GM12878 (cell line): ENCODE results near the gene RGS16. TPM values are rescaled to one million over a fixed set of nuclear protein-coding genes. Genes with fewer than 3 reads are reported as not detected.

Source experiments
- ATAC-seq: fragments of 200-7000 bp; cut with Tn5 transposase; 3 replicates; pipeline ENCODE4 v1.9.1; 2020; ENCODE audit warnings: mild to moderate bottlenecking, moderate library complexity
- BruUV-seq: library from RNA; stranded (reverse); fragments of 400-500 nt; replicated peaks from 2 replicates; lab custom pipeline; 2021; lab: Mats Ljungman, UMichigan
- CTCF ChIA-PET: fragments of 300-600 bp; sonication (Branson Sonifier 250); formaldehyde crosslinking; extraction: SDS; loops from one replicate; lab custom pipeline; 2021; ENCODE audit warnings: inconsistent platforms; lab: Yijun Ruan, JAX
- POLR2A ChIA-PET: fragments of 350-600 bp; formaldehyde crosslinking; extraction: SDS; loops from one replicate; lab custom pipeline; 2021; ENCODE audit warnings: inconsistent platforms; lab: Charles Lee
- RAD21 ChIA-PET: fragments of 300-600 bp; sonication (Branson Sonifier 250); formaldehyde crosslinking; loops from one replicate; lab custom pipeline; 2023; ENCODE audit warnings: antibody characterized with exemption; ENCODE audit not compliant: unreplicated experiment; lab: Charles Lee
- SMC1A ChIA-PET: fragments of 300-600 bp; sonication (Branson Sonifier 250); formaldehyde crosslinking; loops from one replicate; lab custom pipeline; 2023; ENCODE audit not compliant: unreplicated experiment, uncharacterized antibody; lab: Charles Lee
- DNase-seq: peaks from one replicate; pipeline ENCODE4 v3.0.0-alpha.2; 2011; ENCODE audit warnings: low read depth, low spot score
- FAIRE-seq: peaks from 3 replicates; lab custom pipeline; 2011; peaks lifted over from hg19 to GRCh38; lab: Jason Lieb, UNC
- H2AFZ ChIP-seq: 2 replicates; pipeline ENCODE4 v1.6.0; 2011; ENCODE audit warnings: low read depth, low read length, control low read depth; ENCODE audit not compliant: control insufficient read depth
- H3K27ac ChIP-seq: 2 replicates; pipeline ENCODE4 v1.5.1; 2011; ENCODE audit warnings: control low read depth; ENCODE audit not compliant: control insufficient read depth, insufficient read depth
- H3K27me3 ChIP-seq, 2 experiments: replicated peaks in 1 of 2; 2 replicates each; pipeline versions ENCODE4 v1.6.0 to v1.6.1; 2011; ENCODE audit warnings: low read length in 1 of 2; ENCODE audit not compliant: control insufficient read depth in 2 of 2, insufficient read depth in 2 of 2
- H3K36me3 ChIP-seq, 2 experiments: 2 replicates each; pipeline ENCODE4 v1.5.1; 2011; ENCODE audit warnings: low read length in 1 of 2; ENCODE audit not compliant: control insufficient read depth in 2 of 2, insufficient read depth in 2 of 2
- H3K4me1 ChIP-seq: 2 replicates; pipeline ENCODE4 v1.6.1; 2011; ENCODE audit warnings: mild to moderate bottlenecking, low read length, moderate library complexity, mixed read lengths; ENCODE audit not compliant: control insufficient read depth, insufficient read depth
- H3K4me2 ChIP-seq: 2 replicates; pipeline ENCODE4 v1.6.0; 2011; ENCODE audit warnings: control low read depth; ENCODE audit not compliant: control insufficient read depth, insufficient read depth
- H3K4me3 ChIP-seq: fragments of 200-600 bp; sonication (generic); 2 replicates; pipeline ENCODE4 v1.5.1; 2016
- H3K79me2 ChIP-seq: 2 replicates; pipeline ENCODE4 v1.6.0; 2011; ENCODE audit warnings: low read length; ENCODE audit not compliant: control insufficient read depth, insufficient read depth
- H3K9ac ChIP-seq: 2 replicates; pipeline ENCODE4 v1.8.0; 2011; ENCODE audit warnings: low read length, control low read depth, mixed read lengths; ENCODE audit not compliant: control insufficient read depth, insufficient read depth
- H3K9me3 ChIP-seq: replicated peaks from 3 replicates; pipeline ENCODE4 v1.5.1; 2011; ENCODE audit warnings: mild to moderate bottlenecking, low read length; ENCODE audit not compliant: control insufficient read depth, insufficient read depth
- H4K20me1 ChIP-seq: 2 replicates; pipeline ENCODE4 v1.6.0; 2011; ENCODE audit not compliant: control insufficient read depth, insufficient read depth
- CBX3 ChIP-seq: fragments of 200-600 bp; sonication (generic); IDR thresholded peaks from 2 replicates; pipeline ENCODE4 v1.6.1; 2016; ENCODE audit warnings: low read depth, borderline replicate concordance
- ELK1 ChIP-seq: IDR thresholded peaks from 2 replicates; pipeline ENCODE4 v1.6.1; 2012; ENCODE audit warnings: low read depth, low read length, improper control_type of control experiment
- EZH2 ChIP-seq: IDR thresholded peaks from 2 replicates; pipeline ENCODE4 v1.6.1; 2012; ENCODE audit warnings: low read depth, mild to moderate bottlenecking, control low read depth, inconsistent platforms, low read length, borderline replicate concordance; ENCODE audit not compliant: control insufficient read depth
- IKZF1 ChIP-seq: fragments of 450-650 bp; conservative IDR thresholded peaks from 2 replicates; pipeline ENCODE4 v1.6.1; 2017; ENCODE audit warnings: antibody characterized with exemption, mild to moderate bottlenecking
- MTA2 ChIP-seq: fragments of 450-650 bp; IDR thresholded peaks from 2 replicates; pipeline ENCODE4 v1.6.1; 2016; ENCODE audit warnings: low read depth, mild to moderate bottlenecking, moderate library complexity
- MYB ChIP-seq: fragments of 150-350 bp; IDR thresholded peaks from 2 replicates; pipeline ENCODE4 v1.6.1; 2014; ENCODE audit warnings: mild to moderate bottlenecking, low read depth, low read length, borderline replicate concordance
- NR2F1 ChIP-seq: fragments of 450-650 bp; conservative IDR thresholded peaks from 2 replicates; pipeline ENCODE4 v1.6.1; 2017; ENCODE audit warnings: mild to moderate bottlenecking
- RCOR1 ChIP-seq: conservative IDR thresholded peaks from 2 replicates; pipeline ENCODE4 v1.6.1; 2012; ENCODE audit warnings: low read depth, low read length, improper control_type of control experiment
- RELB ChIP-seq: fragments of 450-650 bp; IDR thresholded peaks from 2 replicates; pipeline ENCODE4 v1.6.1; 2017; ENCODE audit warnings: low read depth, mild to moderate bottlenecking, moderate library complexity
- SP1 ChIP-seq: IDR thresholded peaks from one replicate; pipeline ENCODE4 v1.6.1; 2011; ENCODE audit warnings: low read depth, low read length
- SREBF1 ChIP-seq: IDR thresholded peaks from 2 replicates; pipeline ENCODE4 v1.6.1; 2012; ENCODE audit warnings: mild to moderate bottlenecking, low read length
- SREBF2 ChIP-seq: IDR thresholded peaks from 2 replicates; pipeline ENCODE4 v1.6.1; 2012; ENCODE audit warnings: mild to moderate bottlenecking, low read length
- ZNF687 ChIP-seq: fragments of 450-650 bp; IDR thresholded peaks from 2 replicates; pipeline ENCODE4 v1.6.1; 2017; ENCODE audit warnings: mild to moderate bottlenecking, moderate library complexity
- in situ Hi-C: fragments of 300-500 bp; cut with MboI; formaldehyde crosslinking; loops from 9 replicates; pipeline ENCODE4 v1.14.3; 2018; ENCODE audit warnings: mixed read lengths
- intact Hi-C: fragments of 100-400 bp; cut with micrococcal nuclease; formaldehyde crosslinking; loops from one replicate; pipeline ENCODE4 v1.14.2; 2022; ENCODE audit not compliant: unreplicated experiment
- polyA plus RNA-seq, 11 experiments: library from polyadenylated mRNA; depleted of rRNA in 4 of 11; unstranded in 6 of 11; stranded (reverse) in 5 of 11; fragments of >200 nt; fragmentation: Nextera tagmentation in 4 of 11; fragmentation: Illumina TruSeq in 1 of 11; extraction: Ambion mirVana in 4 of 11; extraction: Trizol in 1 of 11; gene quantifications; 1 replicate in 1 of 11; 2 replicates in 10 of 11; pipeline versions ENCODE4 v1.2.1 to v1.2.3, GENCODE V29; 2011 to 2016; ENCODE audit warnings: inconsistent platforms in 2 of 11, missing spikeins in 2 of 11, low read depth in 1 of 11
- total RNA-seq, 4 experiments: library from RNA; depleted of rRNA in 3 of 4; stranded (reverse); fragments of >200 nt in 3 of 4; fragmentation: Illumina TruSeq in 1 of 4; extraction: Trizol in 1 of 4; gene quantifications; 2 replicates each; pipeline versions ENCODE4 v1.2.1 to v1.2.3, GENCODE V29; 2013 to 2021
- TF ChIP-seq, protein P1 (sequence below): fragments of 450-650 bp; formaldehyde crosslinking; IDR thresholded peaks from 2 replicates; pipeline ENCODE4 v1.4.0; 2022; ENCODE audit warnings: mild to moderate bottlenecking, moderate library complexity

The RGS16 gene
- total and polyA plus RNA-seq, 10 of the 15 experiments (the other 5 are each of a cell fraction or from before 2014, with no cell fraction given) = 16.4 to 58.2 (median 44.6) TPM

DNA sequence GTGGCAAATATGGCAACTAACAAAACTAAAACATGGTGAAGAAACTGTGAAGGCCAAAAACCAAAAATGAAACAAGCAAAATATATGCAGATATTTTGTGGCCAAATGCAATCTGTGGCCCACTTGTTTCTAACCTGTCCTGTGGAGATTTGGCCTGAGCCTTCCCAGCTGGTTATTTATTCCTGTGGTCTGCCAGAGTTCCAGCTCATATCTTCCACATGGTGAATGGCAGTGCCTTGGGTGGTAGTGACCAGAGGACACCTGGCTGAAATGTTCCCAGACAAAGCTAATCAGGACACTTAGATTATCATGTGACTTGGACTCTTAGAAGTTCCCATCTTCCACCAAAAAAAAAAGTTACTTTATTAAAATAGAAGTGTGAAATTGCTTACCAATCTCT, 54.8 kb downstream of the RGS16 start:
- ChIA-PET CTCF (interaction anchor here (0.9 kb wide), 1 partner anchor 51 kb away, joined by 3 read pairs; no protein-coding TSS in a partner anchor), RAD21 (no interaction called here), SMC1A (no interaction called here), POLR2A (no interaction called here)
- H3K27me3 ChIP-seq = no peaks in the 10 kb centered on the region
- DNase-seq (no peak), ATAC-seq (no peak), FAIRE-seq (no peak)
- H3K4me3 ChIP-seq = no peak overlapping the region
- no peaks in the 10 kb centered on the region; the same call in 2 of the 3 replicates for H3K9me3 ChIP-seq
- no peak overlapping the region for H3K27ac ChIP-seq
- H3K9ac ChIP-seq = no peak overlapping the region
- H4K20me1 ChIP-seq = no peaks in the 10 kb centered on the region
- intact Hi-C loops = no loop called here
- no peaks in the 10 kb centered on the region for H3K4me1 ChIP-seq
- no peak overlapping the region for H3K4me2 ChIP-seq
- in situ Hi-C loops = no loop called here
- H3K79me2 ChIP-seq = no peaks in the 10 kb centered on the region
- H2AFZ ChIP-seq = no peak overlapping the region
- H3K36me3 ChIP-seq = no peaks in the 10 kb centered on the region
- BruUV-seq = no TSS peak
- no peak for TF ChIP-seq IKZF1
- TF ChIP-seq EZH2 = no peak
- TF ChIP-seq, protein P1, sequence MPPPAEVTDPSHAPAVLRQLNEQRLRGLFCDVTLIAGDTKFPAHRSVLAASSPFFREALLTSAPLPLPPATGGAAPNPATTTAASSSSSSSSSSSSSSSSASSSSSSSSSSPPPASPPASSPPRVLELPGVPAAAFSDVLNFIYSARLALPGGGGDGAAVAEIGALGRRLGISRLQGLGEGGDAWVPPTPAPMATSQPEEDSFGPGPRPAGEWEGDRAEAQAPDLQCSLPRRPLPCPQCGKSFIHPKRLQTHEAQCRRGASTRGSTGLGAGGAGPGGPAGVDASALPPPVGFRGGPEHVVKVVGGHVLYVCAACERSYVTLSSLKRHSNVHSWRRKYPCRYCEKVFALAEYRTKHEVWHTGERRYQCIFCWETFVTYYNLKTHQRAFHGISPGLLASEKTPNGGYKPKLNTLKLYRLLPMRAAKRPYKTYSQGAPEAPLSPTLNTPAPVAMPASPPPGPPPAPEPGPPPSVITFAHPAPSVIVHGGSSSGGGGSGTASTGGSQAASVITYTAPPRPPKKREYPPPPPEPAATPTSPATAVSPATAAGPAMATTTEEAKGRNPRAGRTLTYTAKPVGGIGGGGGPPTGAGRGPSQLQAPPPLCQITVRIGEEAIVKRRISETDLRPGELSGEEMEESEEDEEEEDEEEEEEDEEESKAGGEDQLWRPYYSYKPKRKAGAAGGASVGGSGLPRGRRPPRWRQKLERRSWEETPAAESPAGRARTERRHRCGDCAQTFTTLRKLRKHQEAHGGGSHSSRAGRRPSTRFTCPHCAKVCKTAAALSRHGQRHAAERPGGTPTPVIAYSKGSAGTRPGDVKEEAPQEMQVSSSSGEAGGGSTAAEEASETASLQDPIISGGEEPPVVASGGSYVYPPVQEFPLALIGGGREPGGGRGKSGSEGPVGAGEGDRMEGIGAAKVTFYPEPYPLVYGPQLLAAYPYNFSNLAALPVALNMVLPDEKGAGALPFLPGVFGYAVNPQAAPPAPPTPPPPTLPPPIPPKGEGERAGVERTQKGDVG (CRISPR knock-in tag) = no peak
- no peak for TF ChIP-seq RELB
- TF ChIP-seq ELK1 = no peak
- TF ChIP-seq SREBF1 = no peak
- TF ChIP-seq SREBF2 = no peak
- TF ChIP-seq CBX3 = no peak
- TF ChIP-seq SP1 = no peak
- TF ChIP-seq MTA2 = no peak
- no peak for TF ChIP-seq MYB
- no peak for TF ChIP-seq RCOR1
- TF ChIP-seq NR2F1 = no peak
- TF ChIP-seq ZNF687 = no peak
